D721Med (cell line): ENCODE results near the gene ABLIM1.

Experiments
- DNase-seq: peaks from one replicate; pipeline ENCODE4 v3.0.0; 2011; ENCODE audit warnings: low spot score; ENCODE audit not compliant: insufficient read length
- FAIRE-seq: peaks from 2 replicates; lab custom pipeline; 2011; peaks lifted over from hg19 to GRCh38; lab: Jason Lieb, UNC
- CTCF ChIP-seq: IDR thresholded peaks from 2 replicates; pipeline ENCODE4 v1.5.1; 2012; ENCODE audit warnings: mild to moderate bottlenecking, control low read depth; ENCODE audit not compliant: insufficient read depth; ENCODE audit errors: missing control alignments

ABLIM1 gene

DNA sequence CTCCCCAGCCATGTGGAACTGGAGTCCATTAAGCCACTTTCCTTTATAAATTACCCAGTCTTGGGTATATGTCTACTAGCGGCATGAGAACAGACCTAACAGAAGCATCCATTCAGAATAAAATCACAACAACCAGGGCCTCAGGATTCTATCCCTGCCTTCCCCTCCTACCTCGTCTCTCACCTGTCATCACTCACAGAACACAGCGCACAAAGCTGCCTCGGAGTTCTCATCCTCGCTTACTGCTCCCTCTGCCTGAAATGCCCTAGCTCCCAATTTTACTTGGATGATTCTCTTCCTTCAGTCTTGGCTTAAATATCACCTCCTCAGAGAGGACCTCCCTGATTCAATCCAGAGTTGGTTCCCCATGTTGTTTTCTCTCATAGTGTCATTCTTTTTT, 183.1 kb downstream of the ABLIM1 start:
- FAIRE-seq (no peak), DNase-seq (no peak)
- TF ChIP-seq CTCF: no peak

- TF ChIP-seq CTCF: no peak
- FAIRE-seq (no peak), DNase-seq (no peak)
These were observed 184.3 kb downstream of the ABLIM1 start for GRCh38 chr10:114473776-114474175.

GRCh38 chr10:114472877-114473253, 185.2 kb downstream of the ABLIM1 start:
- TF ChIP-seq CTCF: no peak
- DNase-seq: no peak
- FAIRE-seq: no peak

DNA sequence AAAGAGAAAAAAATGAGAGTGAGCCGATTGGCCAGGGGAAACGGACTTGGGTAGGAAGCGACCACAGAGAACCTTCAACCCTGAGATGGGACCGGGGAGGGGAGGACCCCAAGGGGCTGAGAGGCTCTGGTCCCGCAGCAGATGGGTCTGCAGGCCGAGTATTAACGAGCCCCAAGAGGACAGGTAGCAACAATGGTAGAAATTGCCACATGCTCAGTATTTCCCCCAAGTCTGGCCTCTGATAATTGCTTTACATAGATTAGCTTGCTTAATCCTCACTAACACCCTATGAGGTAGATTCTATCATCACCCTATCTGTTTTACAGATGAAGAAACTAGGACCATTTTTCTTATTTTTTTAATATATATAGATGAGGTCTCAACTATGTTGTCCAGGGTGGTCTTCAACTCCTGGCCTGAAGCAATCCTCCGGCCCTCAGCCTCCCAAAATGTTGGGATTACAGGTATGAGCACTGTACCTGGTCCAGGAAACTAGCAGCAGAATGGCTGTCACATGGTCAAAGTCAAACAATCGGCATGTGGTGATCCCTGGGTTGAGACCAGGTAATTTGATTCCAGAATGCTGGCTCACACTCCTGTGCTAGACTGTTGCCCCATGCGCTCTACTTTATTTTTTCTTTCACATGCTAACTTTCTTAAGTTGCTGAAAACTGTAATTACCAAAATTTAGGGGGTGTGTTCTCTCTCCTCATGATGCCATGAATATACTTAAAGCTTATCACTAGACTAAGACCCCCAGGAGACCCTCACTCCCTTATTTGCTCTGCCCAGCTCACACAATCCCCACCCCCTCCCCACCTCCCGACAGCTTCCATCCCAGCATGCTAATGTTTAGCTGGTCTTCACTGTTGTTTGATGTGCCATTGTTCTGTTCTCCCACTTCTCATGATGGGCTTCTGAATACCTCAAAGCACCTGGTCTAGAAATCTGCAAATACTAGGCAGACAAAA, 185.9 kb downstream of the ABLIM1 start:
- TF ChIP-seq CTCF: no peak
- FAIRE-seq (no peak), DNase-seq (no peak)

- DNase-seq (no peak), FAIRE-seq (no peak)
These were observed 186.8 kb downstream of the ABLIM1 start for GRCh38 chr10:114470956-114471905.

GRCh38 chr10:114470361-114470760, 187.7 kb downstream of the ABLIM1 start:
- no peak for TF ChIP-seq CTCF
- DNase-seq (no peak), FAIRE-seq (no peak)

More at GRCh38 chr10:114470956-114471905, 186.8 kb downstream of the ABLIM1 start:
- peak; percentile 78 for TF ChIP-seq CTCF
